Esophagus squamous epithelium (tissue), 5 donors: Measurements from ENCODE around the gene ANKLE1. TPM values are rescaled to one million over a fixed set of nuclear protein-coding genes. Genes with fewer than 3 reads are reported as not detected.

Source experiments
- DNase-seq: peaks from one replicate; lab custom pipeline; 2025; lab: John Stamatoyannopoulos, UW
- H3K27ac ChIP-seq, 4 donors: fragments of 200-600 bp; sonication (generic); one replicate each; pipeline ENCODE4 v1.5.1; 2016 to 2019; ENCODE audit warnings: mild to moderate bottlenecking in 1 of 4
- H3K27me3 ChIP-seq, 4 donors: fragments of 200-600 bp; sonication (generic); 1 replicate in 3 of 4; 2 replicates in 1 of 4; pipeline versions ENCODE4 v1.5.1 to v1.6.0; 2017 to 2021; ENCODE audit warnings: antibody characterized with exemption in 1 of 4
- H3K36me3 ChIP-seq, 3 donors: fragments of 200-600 bp; sonication (generic); one replicate each; pipeline ENCODE4 v1.5.1; 2016 to 2019
- H3K4me1 ChIP-seq, 3 donors: fragments of 200-600 bp; sonication (generic); one replicate each; pipeline ENCODE4 v1.5.1; 2017 to 2019
- H3K4me3 ChIP-seq, 4 donors: fragments of 200-600 bp; sonication (generic); 1 replicate in 3 of 4; 2 replicates in 1 of 4; pipeline ENCODE4 v1.5.1; 2016 to 2019; ENCODE audit warnings: mild to moderate bottlenecking in 2 of 4, moderate library complexity in 1 of 4
- H3K9me3 ChIP-seq, 3 donors: fragments of 200-600 bp; sonication (generic); one replicate each; pipeline ENCODE4 v1.5.1; 2016 to 2019
- CTCF ChIP-seq, 6 experiments: fragments of 450-650 bp in 4 of 6; fragments of 200-600 bp in 2 of 6; sonication (generic) in 2 of 6; IDR thresholded peaks; one replicate each; pipeline ENCODE4 v1.5.1; 2016 to 2019; ENCODE audit warnings: antibody characterized with exemption in 6 of 6, mild to moderate bottlenecking in 4 of 6, moderate library complexity in 4 of 6
- POLR2A ChIP-seq, 4 donors: fragments of 450-650 bp; IDR thresholded peaks; one replicate each; pipeline ENCODE4 v1.6.1; 2017; ENCODE audit warnings: antibody characterized with exemption in 4 of 4, mild to moderate bottlenecking in 4 of 4, moderate library complexity in 3 of 4
- WGBS, 2 donors: methylation state at CpG; one replicate each; pipeline ENCODE4 v1.1.5; 2018; 5-methylcytosine and 5-hydroxymethylcytosine counted together
- intact Hi-C: fragments of 100-400 bp; cut with DNase I; formaldehyde crosslinking; loops from one replicate; pipeline ENCODE4 v1.15.0; 2022
- total RNA-seq, 4 donors: library from RNA; depleted of rRNA; stranded (reverse); fragments of >200 nt; gene quantifications; one replicate each; pipeline ENCODE4 v1.1.0, GENCODE V29; 2016
- donor health status: DM: yes; HTN: yes; CAD: no.

Gene ANKLE1
- total RNA-seq, 4 donors from 2014 or later: 0.12 to 0.57 (median 0.22) TPM; not detected in 1

- Histone ChIP-seq H3K27me3 (no peaks in the 10 kb centered on the region), H3K4me1 (peaks cover 17 to 44% (median 26%) of the 10 kb centered on the region in 3 donors), H3K27ac (peak overlapping the region in 2 of 4 donors; percentile 16 to 94), H3K36me3 (no peaks in the 10 kb centered on the region), H3K4me3 (no peak overlapping the region), H3K9me3 (no peaks in the 10 kb centered on the region)
- intact Hi-C loops: no loop called here
- TF ChIP-seq POLR2A (IDR thresholded peaks at IDR 0.05): no peak
- no peak for DNase-seq
- 80 to 93% methylated on average over 6 to 7 of the region's 15 CpGs for WGBS, 2 donors
Measured at GRCh38 chr19:17249887-17250548, 31.7 kb upstream of the ANKLE1 start.

- DNase-seq: no peak
- H3K27me3 ChIP-seq: no peaks in the 10 kb centered on the region
- H3K27ac ChIP-seq: no peak overlapping the region
- H3K4me3 ChIP-seq: no peak overlapping the region
- no peaks in the 10 kb centered on the region for H3K36me3 ChIP-seq
- peaks cover 0 to 7% (median 0%) of the 10 kb centered on the region in 3 donors for H3K9me3 ChIP-seq
- intact Hi-C loops: no loop called here
- no peak for TF ChIP-seq POLR2A (IDR thresholded peaks at IDR 0.05)
- no peak for TF ChIP-seq CTCF (IDR thresholded peaks at IDR 0.05)
- H3K4me1 ChIP-seq: peaks cover 0 to 7% (median 0%) of the 10 kb centered on the region in 3 donors
- WGBS, 2 donors: 79 to 85% methylated on average over 8 to 9 of the region's 10 CpGs
Measured at GRCh38 chr19:17254636-17255035, 27.1 kb upstream of the ANKLE1 start.

- H3K27ac ChIP-seq: no peak overlapping the region
- 59 to 66% methylated on average over 5 to 9 of the region's 18 CpGs for WGBS, 2 donors
- no peaks in the 10 kb centered on the region for H3K27me3 ChIP-seq
- no peak overlapping the region for H3K4me3 ChIP-seq
- DNase-seq: no peak
- intact Hi-C loops: no loop called here
- H3K4me1 ChIP-seq: peaks cover 0 to 1% (median 0%) of the 10 kb centered on the region in 3 donors
- no peaks in the 10 kb centered on the region for H3K36me3 ChIP-seq
- TF ChIP-seq POLR2A (IDR thresholded peaks at IDR 0.05) (no peak), CTCF (IDR thresholded peaks at IDR 0.05) (no peak)
- H3K9me3 ChIP-seq: peaks cover 0 to 9% (median 0%) of the 10 kb centered on the region in 3 donors
Measured at GRCh38 chr19:17255150-17255621, 26.5 kb upstream of the ANKLE1 start.

GRCh38 chr19:17256130-17256529, 25.6 kb upstream of the ANKLE1 start:
- intact Hi-C loops: no loop called here
- Histone ChIP-seq H3K27me3 (no peaks in the 10 kb centered on the region), H3K36me3 (no peaks in the 10 kb centered on the region), H3K4me1 (peaks cover 0 to 7% (median 0%) of the 10 kb centered on the region in 3 donors), H3K4me3 (no peak overlapping the region), H3K9me3 (peaks cover 0 to 9% (median 0%) of the 10 kb centered on the region in 3 donors), H3K27ac (no peak overlapping the region)
- TF ChIP-seq CTCF (IDR thresholded peaks at IDR 0.05) (no peak), POLR2A (IDR thresholded peaks at IDR 0.05) (no peak)
- WGBS, 2 donors: 65 to 68% methylated on average over 2 of the region's 3 CpGs
- no peak for DNase-seq

GRCh38 chr19:17259118-17259780, 22.5 kb upstream of the ANKLE1 start:
- H3K4me1 ChIP-seq: peaks cover 0 to 8% (median 0%) of the 10 kb centered on the region in 3 donors
- intact Hi-C loops: no loop called here
- H3K36me3 ChIP-seq: no peaks in the 10 kb centered on the region
- H3K27ac ChIP-seq: no peak overlapping the region
- 87 to 98% methylated on average over 5 to 8 of the region's 9 CpGs for WGBS, 2 donors
- no peaks in the 10 kb centered on the region for H3K27me3 ChIP-seq
- no peak overlapping the region for H3K4me3 ChIP-seq
- peaks cover 0 to 9% (median 0%) of the 10 kb centered on the region in 3 donors for H3K9me3 ChIP-seq
- no peak for TF ChIP-seq CTCF (IDR thresholded peaks at IDR 0.05)
- TF ChIP-seq POLR2A (IDR thresholded peaks at IDR 0.05): no peak
- no peak for DNase-seq
